GM12891 (cell line): ENCODE data around the gene PCDHA4.

Source experiments
- PAX5 ChIP-seq: IDR thresholded peaks from 2 replicates; pipeline ENCODE4 v1.6.1; 2011; ENCODE audit warnings: low read length, moderate library complexity, mild to moderate bottlenecking; ENCODE audit not compliant: insufficient read depth, severe bottlenecking
- POLR2A ChIP-seq: IDR thresholded peaks from 2 replicates; pipeline ENCODE4 v1.6.1; 2011; ENCODE audit warnings: low read depth, low read length, control low read depth
- POLR2AphosphoS5 ChIP-seq: IDR thresholded peaks from 2 replicates; pipeline ENCODE4 v1.6.1; 2011; ENCODE audit warnings: low read depth, low read length, control low read depth
- TAF1 ChIP-seq: IDR thresholded peaks from 2 replicates; pipeline ENCODE4 v1.6.1; 2011; ENCODE audit warnings: low read depth, low read length, control low read depth

GRCh38 chr5:140802781-140803271 is 4.0 kb upstream of the PCDHA4 start:
- no peak for TF ChIP-seq POLR2A
- no peak for TF ChIP-seq PAX5
- no peak for TF ChIP-seq POLR2AphosphoS5
- TF ChIP-seq TAF1: no peak
